ENCODE data around the gene KEL. TPM values are rescaled to one million over a fixed set of nuclear protein-coding genes. Genes with fewer than 3 reads are reported as not detected.

The KEL gene
- total and polyA plus RNA-seq, 2 donors (not counting 3 experiments of a cell fraction or from before 2014, with no cell fraction given): 0.30 to 1.2 TPM

- Histone ChIP-seq H3K9me1 (replicated peaks; ENCODE audit: control insufficient read depth, extremely low read depth, insufficient read depth, low read length) (no peaks in the 10 kb centered on the region), H3K79me2 (ENCODE audit: control insufficient read depth, insufficient read depth, low read length) (no peaks in the 10 kb centered on the region), H3K4me2 (ENCODE audit: insufficient read depth, low read length) (no peak overlapping the region), H3K4me3 (replicated peaks in 1 of 3; ENCODE audit: insufficient read depth in 1 of 3, low read depth in 1 of 3, low read length in 3 of 3) (no peak overlapping the region), H3K27me3 (ENCODE audit: control insufficient read depth in 2 of 2, insufficient read depth in 2 of 2, low read length in 2 of 2) (no peaks in the 10 kb centered on the region), H4K20me1 (replicated peaks; ENCODE audit: control insufficient read depth, extremely low read depth, insufficient read depth, low read length) (no peaks in the 10 kb centered on the region), H3K27ac (ENCODE audit: insufficient read depth, low read depth, low read length) (no peak overlapping the region), H2AFZ (ENCODE audit: low read depth, low read length) (no peak overlapping the region), H3K9ac (replicated peaks; ENCODE audit: extremely low read depth, insufficient read depth, low read length) (no peak overlapping the region), H3K4me1 (ENCODE audit: control insufficient read depth, extremely low read depth, insufficient read depth, low read length) (no peaks in the 10 kb centered on the region), H3K36me3 (ENCODE audit: control insufficient read depth in 2 of 2, extremely low read depth in 1 of 2, insufficient read depth in 2 of 2, low read length in 2 of 2) (no peaks in the 10 kb centered on the region), H3K9me3 (replicated peaks; ENCODE audit: control insufficient read depth, insufficient read depth, low read length) (no peaks in the 10 kb centered on the region)
- ChIA-PET POLR2A (no interaction called here), CTCF (no interaction called here)
- DNase-seq (ENCODE audit: low read depth, low spot score): no peak
- TF ChIP-seq FOS (IDR thresholded peaks at IDR 0.05; ENCODE audit: borderline replicate concordance, insufficient read depth, low read length) (no peak), POLR2AphosphoS5 (IDR thresholded peaks at IDR 0.05; ENCODE audit: insufficient read depth, low read depth, low read length) (no peak), GATA2 (IDR thresholded peaks at IDR 0.05; ENCODE audit: insufficient read depth, insufficient read length, low read depth, low read length) (no peak), MYC (IDR thresholded peaks at IDR 0.05; ENCODE audit: low read depth, low read length) (no peak), EZH2 (IDR thresholded peaks at IDR 0.05; ENCODE audit: borderline replicate concordance, low read depth, low read length, severe bottlenecking) (no peak), MAX (IDR thresholded peaks at IDR 0.05; ENCODE audit: insufficient read depth, insufficient read length) (no peak), JUN (IDR thresholded peaks at IDR 0.05; ENCODE audit: borderline replicate concordance, insufficient read depth, insufficient read length, low read depth) (no peak), POLR2A (IDR thresholded peaks at IDR 0.05; ENCODE audit: low read depth, low read length) (no peak)
- TF ChIP-seq, protein P1, sequence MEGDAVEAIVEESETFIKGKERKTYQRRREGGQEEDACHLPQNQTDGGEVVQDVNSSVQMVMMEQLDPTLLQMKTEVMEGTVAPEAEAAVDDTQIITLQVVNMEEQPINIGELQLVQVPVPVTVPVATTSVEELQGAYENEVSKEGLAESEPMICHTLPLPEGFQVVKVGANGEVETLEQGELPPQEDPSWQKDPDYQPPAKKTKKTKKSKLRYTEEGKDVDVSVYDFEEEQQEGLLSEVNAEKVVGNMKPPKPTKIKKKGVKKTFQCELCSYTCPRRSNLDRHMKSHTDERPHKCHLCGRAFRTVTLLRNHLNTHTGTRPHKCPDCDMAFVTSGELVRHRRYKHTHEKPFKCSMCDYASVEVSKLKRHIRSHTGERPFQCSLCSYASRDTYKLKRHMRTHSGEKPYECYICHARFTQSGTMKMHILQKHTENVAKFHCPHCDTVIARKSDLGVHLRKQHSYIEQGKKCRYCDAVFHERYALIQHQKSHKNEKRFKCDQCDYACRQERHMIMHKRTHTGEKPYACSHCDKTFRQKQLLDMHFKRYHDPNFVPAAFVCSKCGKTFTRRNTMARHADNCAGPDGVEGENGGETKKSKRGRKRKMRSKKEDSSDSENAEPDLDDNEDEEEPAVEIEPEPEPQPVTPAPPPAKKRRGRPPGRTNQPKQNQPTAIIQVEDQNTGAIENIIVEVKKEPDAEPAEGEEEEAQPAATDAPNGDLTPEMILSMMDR (IDR thresholded peaks at IDR 0.05; ENCODE audit: extremely low read depth in 1 of 2, insufficient read depth in 1 of 2, low read depth in 1 of 2, low read length in 2 of 2): no peak
- intact Hi-C loops (cut with micrococcal nuclease) (no loop called here), dilution Hi-C loops (cut with MboI; ENCODE audit: extremely low pct_ligation_motif_present, low sequenced_read_pairs) (no loop called here)
- no peak for FAIRE-seq
- BruUV-seq (replicated peaks): no TSS peak
Measured at GRCh38 chr7:142930126-142930730, 31.9 kb downstream of the KEL start.
